Stomach (tissue), 9 donors: ENCODE results near the gene CORO2B. TPM values are rescaled to one million over a fixed set of nuclear protein-coding genes. Genes with fewer than 3 reads are reported as not detected.

Experiments used
- DNase-seq, 2 donors: peaks; one replicate each; pipeline versions ENCODE4 v3.0.0 to v3.0.0-alpha.2; 2013 to 2019
- H3K27ac ChIP-seq, 5 donors: fragments of 200-600 bp in 4 of 5; sonication (generic) in 4 of 5; one replicate each; pipeline ENCODE4 v1.5.1; 2013 to 2019; ENCODE audit warnings: mild to moderate bottlenecking in 1 of 5, moderate library complexity in 1 of 5
- H3K27me3 ChIP-seq, 3 donors: fragments of 200-600 bp; sonication (generic); one replicate each; pipeline ENCODE4 v1.5.1; 2017 to 2019; ENCODE audit warnings: mixed run types in 1 of 3
- H3K36me3 ChIP-seq, 4 donors: fragments of 200-600 bp; sonication (generic); 1 replicate in 3 of 4; 2 replicates in 1 of 4; pipeline ENCODE4 v1.5.1; 2016 to 2019
- H3K4me1 ChIP-seq, 4 donors: fragments of 200-600 bp; sonication (generic); one replicate each; pipeline ENCODE4 v1.5.1; 2016 to 2019
- H3K4me3 ChIP-seq, 4 donors: fragments of 200-600 bp; sonication (generic) in 3 of 4; one replicate each; pipeline ENCODE4 v1.5.1; 2016 to 2019; ENCODE audit warnings: mild to moderate bottlenecking in 1 of 4
- H3K9me3 ChIP-seq, 4 donors: fragments of 200-600 bp; sonication (generic); one replicate each; pipeline ENCODE4 v1.5.1; 2016 to 2019
- EP300 ChIP-seq: sonication (generic); formaldehyde crosslinking; IDR thresholded peaks from one replicate; pipeline ENCODE4 v1.6.1; 2017; ENCODE audit warnings: antibody characterized with exemption
- POLR2A ChIP-seq, 4 donors: fragments of 450-650 bp; IDR thresholded peaks; one replicate each; pipeline ENCODE4 v1.6.1; 2016; ENCODE audit warnings: antibody characterized with exemption in 4 of 4, control low read depth in 2 of 4, mild to moderate bottlenecking in 1 of 4, moderate library complexity in 1 of 4
- POLR2AphosphoS5 ChIP-seq, 3 donors: sonication (generic); formaldehyde crosslinking; IDR thresholded peaks; one replicate each; pipeline ENCODE4 v1.6.1; 2016; ENCODE audit warnings: antibody characterized with exemption in 3 of 3
- WGBS, 5 donors: extraction: QIAGEN DNeasy Blood & Tissue Kit in 3 of 5; methylation state at CpG; one replicate each; pipeline versions ENCODE4 v1.1.5 to v1.1.7; 2013 to 2018; 5-methylcytosine and 5-hydroxymethylcytosine counted together
- intact Hi-C: fragments of 100-400 bp; cut with DNase I; formaldehyde crosslinking; loops from one replicate; pipeline ENCODE4 v1.15.1; 2023; ENCODE audit warnings: low total_unique reads
- polyA plus RNA-seq, 3 donors: library from polyadenylated mRNA; stranded (reverse); fragments of 200-250 nt; gene quantifications; one replicate each; pipeline ENCODE4 v1.2.3, GENCODE V29; 2013
- total RNA-seq, 5 donors: library from RNA; depleted of rRNA; stranded (reverse); fragments of >200 nt; gene quantifications; one replicate each; pipeline versions ENCODE4 v1.1.0 to v1.2.3, GENCODE V29; 2014 to 2016
- TF ChIP-seq, protein P1 (sequence below), 7 experiments: fragments of 450-650 bp in 4 of 7; fragments of 200-600 bp in 3 of 7; sonication (generic) in 3 of 7; IDR thresholded peaks; one replicate each; pipeline ENCODE4 v1.5.1; 2016 to 2019; ENCODE audit warnings: antibody characterized with exemption in 7 of 7, control low read depth in 2 of 7, mild to moderate bottlenecking in 1 of 7
- donor health status: healthy with polysubstance abuse.
- donor health status: Bipolar disorder and iron deficiency.
- donor health status: healthy.

CORO2B gene
- total and polyA plus RNA-seq, 8 donors: 0.89 to 3.7 (median 2.3) TPM; not detected in 1

DNA sequence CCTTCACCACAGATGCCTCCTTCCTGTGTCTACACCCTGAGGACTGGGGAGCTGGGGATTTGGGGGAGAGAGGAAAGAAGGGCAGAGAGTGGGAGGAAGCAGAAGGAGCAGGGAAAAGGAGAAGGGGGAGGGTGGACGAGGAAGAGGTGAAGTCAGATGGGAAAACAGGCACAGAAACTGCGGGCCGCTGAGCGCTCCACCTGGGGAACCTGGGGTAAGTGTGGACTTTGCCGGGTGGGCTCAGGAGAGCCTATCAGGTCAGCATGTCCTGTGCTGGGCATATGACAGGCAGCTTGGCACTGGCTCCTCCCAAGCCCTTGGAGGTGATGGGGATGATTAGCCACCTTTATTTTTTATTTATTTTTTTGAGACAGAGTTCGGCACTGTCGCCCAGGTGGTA is 62.6 kb downstream of the CORO2B start:
- intact Hi-C loops: no loop called here
- WGBS, 5 donors: 87 to 94% (median 93%) methylated on average over 7 of the region's 7 CpGs
- Histone ChIP-seq H3K27ac (peak overlapping the region in 2 of 5 donors; percentile 31 to 49), H3K36me3 (no peaks in the 10 kb centered on the region), H3K4me3 (no peak overlapping the region), H3K9me3 (no peaks in the 10 kb centered on the region), H3K27me3 (no peaks in the 10 kb centered on the region), H3K4me1 (peaks cover 0 to 18% (median 3%) of the 10 kb centered on the region in 4 donors)
- TF ChIP-seq POLR2A (IDR thresholded peaks at IDR 0.05): no peak
- TF ChIP-seq, protein P1, sequence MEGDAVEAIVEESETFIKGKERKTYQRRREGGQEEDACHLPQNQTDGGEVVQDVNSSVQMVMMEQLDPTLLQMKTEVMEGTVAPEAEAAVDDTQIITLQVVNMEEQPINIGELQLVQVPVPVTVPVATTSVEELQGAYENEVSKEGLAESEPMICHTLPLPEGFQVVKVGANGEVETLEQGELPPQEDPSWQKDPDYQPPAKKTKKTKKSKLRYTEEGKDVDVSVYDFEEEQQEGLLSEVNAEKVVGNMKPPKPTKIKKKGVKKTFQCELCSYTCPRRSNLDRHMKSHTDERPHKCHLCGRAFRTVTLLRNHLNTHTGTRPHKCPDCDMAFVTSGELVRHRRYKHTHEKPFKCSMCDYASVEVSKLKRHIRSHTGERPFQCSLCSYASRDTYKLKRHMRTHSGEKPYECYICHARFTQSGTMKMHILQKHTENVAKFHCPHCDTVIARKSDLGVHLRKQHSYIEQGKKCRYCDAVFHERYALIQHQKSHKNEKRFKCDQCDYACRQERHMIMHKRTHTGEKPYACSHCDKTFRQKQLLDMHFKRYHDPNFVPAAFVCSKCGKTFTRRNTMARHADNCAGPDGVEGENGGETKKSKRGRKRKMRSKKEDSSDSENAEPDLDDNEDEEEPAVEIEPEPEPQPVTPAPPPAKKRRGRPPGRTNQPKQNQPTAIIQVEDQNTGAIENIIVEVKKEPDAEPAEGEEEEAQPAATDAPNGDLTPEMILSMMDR (IDR thresholded peaks at IDR 0.05): no peak
- TF ChIP-seq EP300: no peak
- no peak for TF ChIP-seq POLR2AphosphoS5 (IDR thresholded peaks at IDR 0.05)
- no peak for DNase-seq

DNA sequence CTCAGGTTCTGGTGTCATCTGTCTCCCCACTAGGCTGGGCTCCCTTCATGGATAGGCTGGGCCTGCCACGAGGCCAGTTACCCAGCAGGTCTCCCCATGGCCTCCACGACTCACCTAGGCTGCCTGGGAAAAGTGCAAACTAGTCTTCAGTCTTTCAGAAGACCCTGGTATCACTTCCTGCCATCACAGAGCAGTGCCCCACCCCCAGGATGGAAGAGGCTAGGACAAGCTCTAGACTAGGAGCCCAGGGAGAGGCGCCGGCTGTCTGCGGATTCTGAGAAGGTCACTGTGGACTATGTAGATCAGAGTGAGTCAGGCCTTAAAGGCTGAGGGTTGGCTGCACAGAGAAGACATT is 63.7 kb downstream of the CORO2B start:
- Histone ChIP-seq H3K27me3 (no peaks in the 10 kb centered on the region), H3K4me3 (no peak overlapping the region), H3K9me3 (no peaks in the 10 kb centered on the region), H3K36me3 (no peaks in the 10 kb centered on the region), H3K27ac (no peak overlapping the region), H3K4me1 (peaks cover 0 to 18% (median 3%) of the 10 kb centered on the region in 4 donors)
- 76 to 90% (median 80%) methylated on average over 5 of the region's 5 CpGs for WGBS, 5 donors
- TF ChIP-seq POLR2AphosphoS5 (IDR thresholded peaks at IDR 0.05) (no peak), EP300 (no peak), POLR2A (IDR thresholded peaks at IDR 0.05) (no peak)
- TF ChIP-seq, protein P1 (IDR thresholded peaks at IDR 0.05): no peak
- intact Hi-C loops: no loop called here
- DNase-seq: no peak

DNA sequence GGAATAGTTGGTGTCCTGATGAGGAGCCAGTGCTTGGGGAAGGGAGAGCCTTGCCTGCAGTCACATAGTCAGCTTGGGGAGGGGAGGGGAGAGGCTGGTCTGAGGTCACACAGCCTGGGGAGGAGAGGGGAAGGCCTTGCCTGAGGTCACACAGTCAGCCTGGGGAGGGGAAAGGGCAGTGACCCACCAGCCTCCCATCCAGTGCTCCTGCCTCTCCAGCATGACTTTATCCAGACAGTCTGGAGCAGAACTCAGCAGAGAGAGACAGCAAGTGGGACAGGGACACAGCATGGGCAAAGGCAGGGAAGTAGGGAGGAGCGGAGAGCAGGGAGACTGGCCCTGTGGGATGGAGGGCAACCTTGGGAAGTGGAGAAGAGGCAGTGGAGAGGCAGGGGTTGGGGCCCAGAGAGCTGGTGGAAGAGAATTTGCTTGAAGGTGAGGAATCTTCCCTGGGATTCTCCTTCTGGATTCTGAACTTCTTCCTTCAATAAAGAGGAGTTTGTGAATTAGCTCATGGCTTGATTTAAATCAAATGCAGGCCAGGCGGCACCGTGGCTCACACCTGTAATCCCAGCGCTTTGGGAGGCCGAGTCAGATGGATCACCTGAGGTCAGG is 64.5 kb downstream of the CORO2B start:
- Histone ChIP-seq H3K36me3 (no peaks in the 10 kb centered on the region), H3K4me1 (peaks cover 0 to 9% (median 0%) of the 10 kb centered on the region in 4 donors), H3K27me3 (no peaks in the 10 kb centered on the region), H3K9me3 (no peaks in the 10 kb centered on the region), H3K27ac (no peak overlapping the region), H3K4me3 (no peak overlapping the region)
- intact Hi-C loops: no loop called here
- no peak for DNase-seq
- WGBS, 5 donors: 83 to 91% (median 90%) methylated on average over 5 of the region's 5 CpGs
- TF ChIP-seq, protein P1 (IDR thresholded peaks at IDR 0.05): no peak
- TF ChIP-seq POLR2AphosphoS5 (IDR thresholded peaks at IDR 0.05) (no peak), EP300 (no peak), POLR2A (IDR thresholded peaks at IDR 0.05) (no peak)

DNA sequence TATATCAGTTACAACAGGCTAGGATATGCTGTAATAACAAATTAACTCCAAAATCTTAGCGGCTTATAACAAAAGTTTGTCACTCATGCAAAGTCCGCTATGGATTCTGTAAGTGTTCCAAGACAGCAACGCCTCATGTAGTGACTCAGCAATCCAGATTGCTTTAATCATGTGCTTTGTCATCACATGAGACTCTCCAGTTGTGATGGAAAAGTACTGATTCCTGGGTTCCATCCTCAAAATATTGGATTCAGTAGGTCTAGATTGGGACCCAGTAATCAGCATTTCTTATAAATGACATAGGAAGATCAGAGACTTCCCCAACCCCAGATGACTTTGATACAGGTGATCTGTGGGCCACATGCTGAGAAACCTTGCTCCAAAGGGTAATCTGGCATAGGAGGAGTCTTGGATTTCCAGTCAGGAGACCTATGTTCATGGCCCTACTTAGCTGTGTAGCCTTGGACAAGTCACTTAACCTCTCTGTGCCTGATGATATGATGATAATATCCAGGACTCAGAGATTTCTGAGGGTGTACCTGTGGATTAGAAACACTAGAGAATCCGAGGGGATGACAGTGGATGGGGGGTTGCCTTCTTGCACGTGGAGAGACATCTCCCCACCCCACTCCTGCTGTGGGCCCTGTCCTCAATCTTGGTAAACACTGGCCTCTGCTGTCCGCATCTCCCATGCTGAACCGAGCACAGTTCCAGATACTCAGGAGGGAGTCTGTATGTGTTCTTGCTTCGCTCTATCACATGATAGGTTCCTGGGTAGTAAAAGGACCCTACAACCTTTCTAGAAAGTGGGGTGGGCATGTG is 65.5 kb downstream of the CORO2B start:
- no peaks in the 10 kb centered on the region for H3K4me1 ChIP-seq
- DNase-seq: no peak
- no peak overlapping the region for H3K4me3 ChIP-seq
- 70 to 85% (median 79%) methylated on average over 8 of the region's 8 CpGs for WGBS, 5 donors
- H3K9me3 ChIP-seq: no peaks in the 10 kb centered on the region
- no peak overlapping the region for H3K27ac ChIP-seq
- H3K36me3 ChIP-seq: no peaks in the 10 kb centered on the region
- TF ChIP-seq EP300 (no peak), POLR2A (IDR thresholded peaks at IDR 0.05) (no peak), POLR2AphosphoS5 (IDR thresholded peaks at IDR 0.05) (no peak)
- TF ChIP-seq, protein P1 (IDR thresholded peaks at IDR 0.05): no peak
- intact Hi-C loops: no loop called here
- no peaks in the 10 kb centered on the region for H3K27me3 ChIP-seq
